HCT116 (cell line): ENCODE data around the gene PNPLA2.

ENCODE experiments used
- EGR1 ChIP-seq: IDR thresholded peaks from 2 replicates; pipeline ENCODE4 v1.6.1; 2012; ENCODE audit warnings: low read depth
- ELF1 ChIP-seq: IDR thresholded peaks from 2 replicates; pipeline ENCODE4 v1.6.1; 2012; ENCODE audit warnings: low read depth, borderline replicate concordance
- EZH2 ChIP-seq: fragments of 200-600 bp; sonication (generic); IDR thresholded peaks from 2 replicates; pipeline ENCODE4 v1.6.1; 2017; ENCODE audit warnings: antibody characterized with exemption, mixed run types
- EZH2phosphoT487 ChIP-seq: fragments of 200-600 bp; IDR thresholded peaks from 2 replicates; pipeline ENCODE4 v1.6.1; 2018; ENCODE audit warnings: antibody characterized with exemption, borderline replicate concordance
- JUND ChIP-seq: IDR thresholded peaks from 2 replicates; pipeline ENCODE4 v1.6.1; 2012
- POLR2A ChIP-seq: IDR thresholded peaks from 2 replicates; pipeline ENCODE4 v1.7.0; 2011; ENCODE audit warnings: borderline replicate concordance; ENCODE audit not compliant: insufficient read depth, insufficient read length; ENCODE audit errors: extremely low read depth
- POLR2AphosphoS5 ChIP-seq: IDR thresholded peaks from 2 replicates; pipeline ENCODE4 v1.6.1; 2011; ENCODE audit warnings: mild to moderate bottlenecking, low read depth, low read length, moderate library complexity
- RAD21 ChIP-seq: IDR thresholded peaks from 2 replicates; pipeline ENCODE4 v1.6.1; 2012; ENCODE audit warnings: low read depth, mild to moderate bottlenecking
- YY1 ChIP-seq: IDR thresholded peaks from 2 replicates; pipeline ENCODE4 v1.6.1; 2011; ENCODE audit warnings: low read length, low read depth, moderate library complexity, mild to moderate bottlenecking; ENCODE audit not compliant: insufficient replicate concordance; ENCODE audit errors: extremely low read depth
- TF ChIP-seq, protein P1 (sequence below), 3 experiments: fragments of 200-600 bp in 1 of 3; sonication (generic) in 1 of 3; IDR thresholded peaks in 2 of 3; conservative IDR thresholded peaks in 1 of 3; 2 replicates each; pipeline ENCODE4 v1.5.1; 2012 to 2017; ENCODE audit warnings: low read depth in 2 of 3, low read length in 2 of 3, antibody characterized with exemption in 1 of 3, borderline replicate concordance in 1 of 3, control low read depth in 1 of 3, mild to moderate bottlenecking in 1 of 3, mixed read lengths in 1 of 3, mixed run types in 1 of 3, moderate library complexity in 1 of 3; ENCODE audit not compliant: insufficient read depth in 1 of 3
- TF ChIP-seq, protein P2 (sequence below): IDR thresholded peaks from 2 replicates; pipeline ENCODE4 v1.6.1; 2012; ENCODE audit warnings: low read depth
- TF ChIP-seq, protein P3 (sequence below): IDR thresholded peaks from 2 replicates; pipeline ENCODE4 v1.6.1; 2012

DNA sequence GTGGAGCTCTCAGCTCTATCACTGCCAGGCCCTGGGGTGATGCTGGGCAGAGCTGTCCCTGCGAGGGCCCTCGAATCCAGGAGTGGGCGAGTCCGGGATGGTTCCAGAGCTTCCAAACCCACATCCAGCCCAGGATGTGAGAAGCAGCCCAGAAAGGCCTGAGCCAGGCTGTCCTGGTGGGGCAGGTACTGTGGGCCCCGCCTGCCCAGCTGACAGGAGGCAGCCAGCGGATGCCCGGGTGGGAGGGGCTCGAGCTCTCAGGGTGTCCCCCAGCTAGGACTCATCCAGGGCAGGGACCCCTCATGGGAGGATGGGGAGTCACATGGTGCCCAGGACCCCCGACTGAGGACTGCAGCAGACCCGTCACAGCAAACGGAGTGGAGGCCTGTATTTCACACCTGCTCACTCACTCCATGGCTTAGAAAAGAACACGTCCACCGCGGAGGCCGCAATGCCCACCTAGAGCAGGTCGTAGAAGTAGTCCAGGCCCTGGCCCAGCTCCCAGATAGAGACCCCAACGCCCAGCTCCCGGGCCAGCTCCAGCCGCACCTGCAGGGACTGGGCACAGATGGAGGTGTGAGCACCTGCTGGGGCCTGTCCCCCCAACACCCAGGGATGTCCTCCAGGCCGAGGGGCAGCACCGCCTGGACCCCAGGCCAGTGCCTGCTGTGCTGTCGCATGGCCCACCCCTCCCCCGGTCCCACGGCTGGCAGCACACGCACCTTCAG, 50.8 kb downstream of the PNPLA2 start:
- TF ChIP-seq POLR2A (no peak), EZH2 (no peak), ELF1 (no peak), POLR2AphosphoS5 (no peak), EZH2phosphoT487 (no peak), YY1 (no peak), JUND (no peak), RAD21 (no peak), EGR1 (no peak)
- TF ChIP-seq, protein P1, sequence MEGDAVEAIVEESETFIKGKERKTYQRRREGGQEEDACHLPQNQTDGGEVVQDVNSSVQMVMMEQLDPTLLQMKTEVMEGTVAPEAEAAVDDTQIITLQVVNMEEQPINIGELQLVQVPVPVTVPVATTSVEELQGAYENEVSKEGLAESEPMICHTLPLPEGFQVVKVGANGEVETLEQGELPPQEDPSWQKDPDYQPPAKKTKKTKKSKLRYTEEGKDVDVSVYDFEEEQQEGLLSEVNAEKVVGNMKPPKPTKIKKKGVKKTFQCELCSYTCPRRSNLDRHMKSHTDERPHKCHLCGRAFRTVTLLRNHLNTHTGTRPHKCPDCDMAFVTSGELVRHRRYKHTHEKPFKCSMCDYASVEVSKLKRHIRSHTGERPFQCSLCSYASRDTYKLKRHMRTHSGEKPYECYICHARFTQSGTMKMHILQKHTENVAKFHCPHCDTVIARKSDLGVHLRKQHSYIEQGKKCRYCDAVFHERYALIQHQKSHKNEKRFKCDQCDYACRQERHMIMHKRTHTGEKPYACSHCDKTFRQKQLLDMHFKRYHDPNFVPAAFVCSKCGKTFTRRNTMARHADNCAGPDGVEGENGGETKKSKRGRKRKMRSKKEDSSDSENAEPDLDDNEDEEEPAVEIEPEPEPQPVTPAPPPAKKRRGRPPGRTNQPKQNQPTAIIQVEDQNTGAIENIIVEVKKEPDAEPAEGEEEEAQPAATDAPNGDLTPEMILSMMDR (IDR thresholded peaks at IDR 0.05 in 2 of 3, conservative IDR thresholded peaks at IDR 0.05 in 1 of 3; ENCODE audit: borderline replicate concordance in 1 of 3, insufficient read depth in 1 of 3, low read depth in 2 of 3, low read length in 2 of 3): no peak
- TF ChIP-seq, protein P2, sequence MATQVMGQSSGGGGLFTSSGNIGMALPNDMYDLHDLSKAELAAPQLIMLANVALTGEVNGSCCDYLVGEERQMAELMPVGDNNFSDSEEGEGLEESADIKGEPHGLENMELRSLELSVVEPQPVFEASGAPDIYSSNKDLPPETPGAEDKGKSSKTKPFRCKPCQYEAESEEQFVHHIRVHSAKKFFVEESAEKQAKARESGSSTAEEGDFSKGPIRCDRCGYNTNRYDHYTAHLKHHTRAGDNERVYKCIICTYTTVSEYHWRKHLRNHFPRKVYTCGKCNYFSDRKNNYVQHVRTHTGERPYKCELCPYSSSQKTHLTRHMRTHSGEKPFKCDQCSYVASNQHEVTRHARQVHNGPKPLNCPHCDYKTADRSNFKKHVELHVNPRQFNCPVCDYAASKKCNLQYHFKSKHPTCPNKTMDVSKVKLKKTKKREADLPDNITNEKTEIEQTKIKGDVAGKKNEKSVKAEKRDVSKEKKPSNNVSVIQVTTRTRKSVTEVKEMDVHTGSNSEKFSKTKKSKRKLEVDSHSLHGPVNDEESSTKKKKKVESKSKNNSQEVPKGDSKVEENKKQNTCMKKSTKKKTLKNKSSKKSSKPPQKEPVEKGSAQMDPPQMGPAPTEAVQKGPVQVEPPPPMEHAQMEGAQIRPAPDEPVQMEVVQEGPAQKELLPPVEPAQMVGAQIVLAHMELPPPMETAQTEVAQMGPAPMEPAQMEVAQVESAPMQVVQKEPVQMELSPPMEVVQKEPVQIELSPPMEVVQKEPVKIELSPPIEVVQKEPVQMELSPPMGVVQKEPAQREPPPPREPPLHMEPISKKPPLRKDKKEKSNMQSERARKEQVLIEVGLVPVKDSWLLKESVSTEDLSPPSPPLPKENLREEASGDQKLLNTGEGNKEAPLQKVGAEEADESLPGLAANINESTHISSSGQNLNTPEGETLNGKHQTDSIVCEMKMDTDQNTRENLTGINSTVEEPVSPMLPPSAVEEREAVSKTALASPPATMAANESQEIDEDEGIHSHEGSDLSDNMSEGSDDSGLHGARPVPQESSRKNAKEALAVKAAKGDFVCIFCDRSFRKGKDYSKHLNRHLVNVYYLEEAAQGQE: no peak
- TF ChIP-seq, protein P3, sequence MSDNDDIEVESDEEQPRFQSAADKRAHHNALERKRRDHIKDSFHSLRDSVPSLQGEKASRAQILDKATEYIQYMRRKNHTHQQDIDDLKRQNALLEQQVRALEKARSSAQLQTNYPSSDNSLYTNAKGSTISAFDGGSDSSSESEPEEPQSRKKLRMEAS: no peak
